T-cell (primary cell): ENCODE results near the gene ACVR1B. TPM values are rescaled to one million over a fixed set of nuclear protein-coding genes. Genes with fewer than 3 reads are reported as not detected.

Experiments used
- ATAC-seq, 4 experiments: fragments of 200-7000 bp in 3 of 4; fragments of 150-1000 bp in 1 of 4; cut with Tn5 transposase; replicated peaks in 1 of 4; 1 replicate in 3 of 4; 2 replicates in 1 of 4; pipeline ENCODE4 v1.10.0; 2021; ENCODE audit warnings: moderate library complexity in 3 of 4, mild to moderate bottlenecking in 2 of 4, moderate number of reproducible peaks in 1 of 4
- CTCF ChIA-PET, 2 donors: fragments of 300-600 bp; sonication (Branson Sonifier 250); formaldehyde crosslinking; loops; one replicate each; lab custom pipeline; 2022; ENCODE audit warnings: antibody characterized with exemption in 2 of 2; lab: Charles Lee
- POLR2A ChIA-PET, 2 donors: fragments of 300-600 bp; sonication (Branson Sonifier 250); formaldehyde crosslinking; loops; one replicate each; lab custom pipeline; 2022; ENCODE audit warnings: antibody characterized with exemption in 2 of 2; lab: Charles Lee
- DNase-seq, 35 experiments: peaks; one replicate each; pipeline versions ENCODE4 v3.0.0 to v3.0.0-alpha.2; 2013 to 2023
- H3K27ac ChIP-seq: one replicate; pipeline ENCODE4 v1.5.1; 2013; ENCODE audit warnings: low read length
- H3K27me3 ChIP-seq, 2 experiments: replicated peaks in 1 of 2; 1 replicate in 1 of 2; 2 replicates in 1 of 2; pipeline versions ENCODE4 v1.6.1 to v1.7.0; 2013; ENCODE audit warnings: low read length in 1 of 2, mixed read lengths in 1 of 2; ENCODE audit not compliant: control insufficient read depth in 2 of 2, insufficient read depth in 2 of 2; ENCODE audit errors: extremely low read depth in 1 of 2
- H3K36me3 ChIP-seq, 2 donors: 1 replicate in 1 of 2; 2 replicates in 1 of 2; pipeline versions ENCODE4 v1.6.1 to v1.7.0; 2013; ENCODE audit warnings: low read length in 1 of 2; ENCODE audit not compliant: control insufficient read depth in 2 of 2, insufficient read depth in 1 of 2; ENCODE audit errors: extremely low read depth in 1 of 2
- H3K4me1 ChIP-seq, 2 experiments: 1 replicate in 1 of 2; 2 replicates in 1 of 2; pipeline versions ENCODE4 v1.6.1 to v1.7.0; 2013; ENCODE audit warnings: low read length in 2 of 2, mixed read lengths in 1 of 2; ENCODE audit not compliant: insufficient read depth in 2 of 2, control insufficient read depth in 1 of 2; ENCODE audit errors: extremely low read depth in 1 of 2
- H3K4me3 ChIP-seq, 2 donors: 1 replicate in 1 of 2; 2 replicates in 1 of 2; pipeline versions ENCODE4 v1.5.1 to v1.7.0; 2013; ENCODE audit warnings: mild to moderate bottlenecking in 2 of 2, low read length in 1 of 2, moderate library complexity in 1 of 2; ENCODE audit not compliant: control insufficient read depth in 1 of 2; ENCODE audit errors: extremely low read depth in 1 of 2
- H3K9me3 ChIP-seq: 2 replicates; pipeline ENCODE4 v1.7.0; 2013
- H3K27ac Mint-ChIP-seq, 2 donors: one replicate each; pipeline ENCODE4 v1.8.0; 2020 to 2021; ENCODE audit warnings: mild to moderate bottlenecking in 2 of 2, mixed read lengths in 2 of 2
- H3K27me3 Mint-ChIP-seq, 2 donors: one replicate each; pipeline ENCODE4 v1.8.0; 2021 to 2022; ENCODE audit warnings: mixed read lengths in 2 of 2
- H3K36me3 Mint-ChIP-seq: one replicate; pipeline ENCODE4 v1.8.0; 2021; ENCODE audit warnings: mixed read lengths
- H3K4me1 Mint-ChIP-seq, 3 donors: one replicate each; pipeline ENCODE4 v1.8.0; 2020 to 2022; ENCODE audit warnings: mixed read lengths in 3 of 3, mild to moderate bottlenecking in 1 of 3
- H3K4me3 Mint-ChIP-seq, 3 donors: one replicate each; pipeline ENCODE4 v1.8.0; 2020 to 2022; ENCODE audit warnings: mild to moderate bottlenecking in 3 of 3, mixed read lengths in 3 of 3, moderate library complexity in 3 of 3
- H3K9me3 Mint-ChIP-seq, 3 donors: one replicate each; pipeline ENCODE4 v1.8.0; 2020 to 2022; ENCODE audit warnings: mixed read lengths in 3 of 3
- WGBS: methylation state at CpG from one replicate; pipeline ENCODE4 v1.1.5; 2013; ENCODE audit warnings: missing lambda C conversion rate; ENCODE audit not compliant: insufficient coverage; 5-methylcytosine and 5-hydroxymethylcytosine counted together
- total RNA-seq, 35 experiments: library from RNA in 6 of 35; stranded (reverse) in 6 of 35; fragments of 120-200 nt in 1 of 35; gene quantifications; one replicate each; pipeline versions ENCODE4 v1.2.1 to v1.2.4 and lab custom pipeline; 2013 to 2026

Gene ACVR1B
- total RNA-seq, 5 donors from 2014 or later (not counting 1 experiment from before 2014, with no cell fraction given) = 9.0 to 12.6 (median 11.8) TPM

GRCh38 chr12:51922762-51923505 lies 28.6 kb upstream of the ACVR1B start:
- H3K27ac ChIP-seq = no peak overlapping the region
- POLR2A ChIA-PET = no interaction called here

DNA sequence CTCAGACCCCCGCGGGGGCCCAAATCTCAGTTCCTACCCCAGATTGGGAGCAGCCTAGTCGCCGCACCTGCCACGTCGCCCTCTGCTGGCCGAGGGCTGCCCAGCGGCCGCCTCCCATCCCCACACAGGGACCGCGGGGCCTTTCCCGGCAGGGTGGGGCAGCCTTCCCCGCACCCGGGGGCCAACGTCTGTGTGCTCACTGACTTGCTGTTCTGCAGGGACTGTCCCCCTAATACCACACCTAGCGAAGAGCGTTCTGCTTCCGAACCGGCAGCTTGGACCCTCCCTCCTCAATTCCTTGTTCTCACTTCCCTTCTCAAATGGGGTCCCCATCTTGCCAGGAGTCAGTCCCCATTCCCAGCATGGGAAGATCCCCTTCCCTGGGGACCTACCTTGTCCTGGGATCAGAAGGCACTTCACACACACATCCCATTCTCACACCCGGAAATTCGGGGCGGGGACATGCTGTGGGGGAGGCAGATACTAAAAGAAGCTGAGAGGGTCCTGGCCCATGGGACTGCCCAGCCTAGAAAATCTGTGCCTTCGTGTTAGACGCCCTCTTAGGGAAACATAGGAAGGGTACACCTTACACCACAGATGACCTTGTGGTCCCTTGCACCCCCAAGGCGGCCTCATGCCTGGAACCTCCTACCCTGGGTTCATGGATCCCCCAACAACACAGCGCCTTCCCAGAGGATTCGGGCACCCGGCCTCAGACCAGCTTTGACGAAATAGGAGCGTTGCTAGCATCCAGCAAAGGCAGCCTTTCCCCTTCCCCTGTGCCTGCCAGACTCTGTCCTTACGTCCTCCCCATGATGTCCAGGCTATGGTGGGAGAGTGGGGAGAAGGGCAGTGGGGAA lies 27.8 kb upstream of the ACVR1B start:
- H3K27ac Mint-ChIP-seq = no peak overlapping the region
- Histone ChIP-seq H3K27ac (no peak overlapping the region), H3K27me3 (peaks cover 0 to 20% of the 10 kb centered on the region in 2 experiments), H3K4me3 (no peak overlapping the region), H3K36me3 (no peaks in the 10 kb centered on the region), H3K9me3 (no peaks in the 10 kb centered on the region), H3K4me1 (peaks cover 0 to 10% of the 10 kb centered on the region in 2 experiments)
- H3K27me3 Mint-ChIP-seq = no peaks in the 10 kb centered on the region
- H3K4me3 Mint-ChIP-seq = peak overlapping the region in 2 of 3 donors; percentile 9 to 37
- peaks cover 6 to 14% (median 8%) of the 10 kb centered on the region in 3 donors for H3K4me1 Mint-ChIP-seq
- DNase-seq (peak in 33 of 35 experiments; percentile 12 to 74 (median 38)), ATAC-seq (peak; percentile 69 to 92 (median 74))
- ChIA-PET POLR2A (no interaction called here), CTCF (interaction anchor here in 1 of 2 donors (0.5 to 1.0 kb wide), 4 partner anchors 51 to 61 kb away, joined by 3 to 5 read pairs (median 3); no protein-coding TSS in a partner anchor)
- 17% methylated on average over 19 of the region's 31 CpGs for WGBS
- no peaks in the 10 kb centered on the region for H3K36me3 Mint-ChIP-seq
- no peaks in the 10 kb centered on the region for H3K9me3 Mint-ChIP-seq

More at GRCh38 chr12:51922762-51923505, 28.6 kb upstream of the ACVR1B start:
- H3K27ac Mint-ChIP-seq = no peak overlapping the region
- H3K9me3 Mint-ChIP-seq = no peaks in the 10 kb centered on the region
- H3K4me1 ChIP-seq = peaks cover 0 to 10% of the 10 kb centered on the region in 2 experiments
- CTCF ChIA-PET = interaction anchor here (0.5 to 1.7 kb wide), 6 partner anchors 8 to 62 kb away, joined by 3 to 6 read pairs (median 5); no protein-coding TSS in a partner anchor
- H3K4me3 Mint-ChIP-seq = peak overlapping the region in 1 of 3 donors; percentile 37
- DNase-seq = peak in 1 of 35 experiments; percentile 18
- no peak for ATAC-seq
- H3K36me3 Mint-ChIP-seq = no peaks in the 10 kb centered on the region
- H3K36me3 ChIP-seq = no peaks in the 10 kb centered on the region
- no peaks in the 10 kb centered on the region for H3K27me3 Mint-ChIP-seq
- H3K27me3 ChIP-seq = peaks cover 0 to 17% of the 10 kb centered on the region in 2 experiments
- H3K4me1 Mint-ChIP-seq = peaks cover 6 to 14% (median 8%) of the 10 kb centered on the region in 3 donors
- WGBS = 75% methylated on average over 13 of the region's 16 CpGs
- no peak overlapping the region for H3K4me3 ChIP-seq
- no peaks in the 10 kb centered on the region for H3K9me3 ChIP-seq

- POLR2A ChIA-PET = no interaction called here
- no peak overlapping the region for H3K27ac ChIP-seq
Observed at GRCh38 chr12:51924551-51925319, 26.8 kb upstream of the ACVR1B start.

DNA sequence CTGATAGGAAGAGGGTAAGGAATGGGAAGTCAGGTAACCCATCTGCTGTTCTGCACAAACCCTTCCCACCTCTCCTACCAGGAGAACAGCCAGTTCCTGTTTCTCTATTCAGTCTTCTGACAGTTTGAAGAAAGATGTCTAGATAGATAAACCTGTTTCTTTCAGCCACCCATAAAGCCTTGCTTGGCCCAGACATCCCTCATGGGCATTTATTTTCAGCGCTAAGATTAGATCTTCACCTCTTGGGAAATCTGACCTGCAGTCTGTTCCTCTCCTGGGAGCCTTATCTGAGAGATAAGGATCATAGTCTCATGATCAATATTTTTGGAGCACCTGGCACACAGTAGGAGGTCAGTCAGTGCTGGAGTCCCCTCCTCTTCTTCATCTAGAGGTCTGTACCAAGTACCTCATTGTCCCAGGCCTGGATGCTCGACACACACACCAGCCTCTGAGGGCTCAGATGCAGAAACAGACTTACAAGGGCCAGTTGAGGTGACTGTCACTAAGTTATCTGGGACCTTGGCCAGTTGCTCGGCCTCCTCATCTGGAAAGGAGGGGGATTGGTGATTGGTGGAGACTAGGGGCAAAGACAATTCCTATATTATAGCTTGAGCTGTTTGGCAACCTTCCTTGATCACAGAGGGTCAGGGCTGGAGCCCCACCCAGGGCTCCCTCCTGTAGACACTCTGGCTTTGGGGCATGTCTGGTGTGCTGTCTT lies 26.0 kb upstream of the ACVR1B start:
- ChIA-PET POLR2A (no interaction called here), CTCF (interaction anchor here in 1 of 2 donors (0.6 to 1.1 kb wide), 2 partner anchors 39 to 198 kb away, joined by 3 to 4 read pairs; no protein-coding TSS in a partner anchor)
- no peak overlapping the region for H3K27ac ChIP-seq
- no peaks in the 10 kb centered on the region for H3K9me3 Mint-ChIP-seq
- WGBS = 71% methylated on average over 1 of the region's 3 CpGs
- DNase-seq (no peak), ATAC-seq (no peak)
- H3K4me1 Mint-ChIP-seq = peaks cover 6 to 14% (median 8%) of the 10 kb centered on the region in 3 donors
- peaks cover 0 to 10% of the 10 kb centered on the region in 2 experiments for H3K4me1 ChIP-seq
- H3K36me3 Mint-ChIP-seq = no peaks in the 10 kb centered on the region
- no peaks in the 10 kb centered on the region for H3K9me3 ChIP-seq
- H3K4me3 ChIP-seq = no peak overlapping the region
- H3K4me3 Mint-ChIP-seq = no peak overlapping the region
- peaks cover 0 to 23% of the 10 kb centered on the region in 2 experiments for H3K27me3 ChIP-seq
- no peaks in the 10 kb centered on the region for H3K27me3 Mint-ChIP-seq
- H3K36me3 ChIP-seq = no peaks in the 10 kb centered on the region
- no peak overlapping the region for H3K27ac Mint-ChIP-seq

More at GRCh38 chr12:51924551-51925319, 26.8 kb upstream of the ACVR1B start:
- no peaks in the 10 kb centered on the region for H3K9me3 ChIP-seq
- CTCF ChIA-PET = interaction anchor here in 1 of 2 donors (0.6 kb wide), 1 partner anchor 199 kb away, joined by 4 read pairs; no protein-coding TSS in a partner anchor
- no peaks in the 10 kb centered on the region for H3K36me3 Mint-ChIP-seq
- no peaks in the 10 kb centered on the region for H3K9me3 Mint-ChIP-seq
- H3K27me3 Mint-ChIP-seq = no peaks in the 10 kb centered on the region
- H3K4me3 ChIP-seq = no peak overlapping the region
- no peaks in the 10 kb centered on the region for H3K36me3 ChIP-seq
- 74% methylated on average over 3 of the region's 5 CpGs for WGBS
- DNase-seq (no peak), ATAC-seq (no peak)
- H3K27me3 ChIP-seq = peaks cover 0 to 21% of the 10 kb centered on the region in 2 experiments
- H3K4me1 ChIP-seq = peaks cover 0 to 10% of the 10 kb centered on the region in 2 experiments
- no peak overlapping the region for H3K27ac Mint-ChIP-seq
- H3K4me1 Mint-ChIP-seq = peaks cover 6 to 14% (median 8%) of the 10 kb centered on the region in 3 donors
- no peak overlapping the region for H3K4me3 Mint-ChIP-seq

DNA sequence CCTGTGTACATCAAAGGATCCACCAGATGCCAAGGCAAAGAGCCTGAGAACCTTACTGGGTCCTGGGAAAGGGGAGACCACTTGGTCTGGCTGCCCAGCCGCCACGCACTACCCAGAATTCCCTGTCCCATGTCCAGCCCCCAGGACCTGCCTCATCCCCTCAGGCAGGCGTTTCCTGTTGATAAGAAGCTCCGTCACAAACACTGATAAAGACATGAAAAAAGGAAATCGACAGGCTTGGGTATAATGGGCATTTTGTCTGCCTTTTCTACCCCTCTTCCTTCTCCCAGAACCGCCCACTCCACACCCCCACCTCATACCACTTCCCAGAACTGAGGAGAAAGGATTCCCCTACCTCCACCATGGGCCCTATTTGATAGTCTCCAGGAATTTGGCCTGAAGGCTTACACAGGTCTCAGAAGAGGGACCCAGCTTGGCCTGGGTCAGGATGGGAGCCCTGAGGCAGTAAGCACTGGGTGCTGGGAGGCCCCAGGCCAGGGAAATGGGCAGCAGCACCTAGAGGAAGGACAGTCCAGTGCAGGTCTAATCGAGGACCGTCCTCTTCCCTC lies 25.4 kb upstream of the ACVR1B start:
- Mint-ChIP-seq H3K4me3 (no peak overlapping the region), H3K4me1 (peaks cover 6 to 14% (median 8%) of the 10 kb centered on the region in 3 donors), H3K9me3 (no peaks in the 10 kb centered on the region), H3K36me3 (no peaks in the 10 kb centered on the region), H3K27me3 (no peaks in the 10 kb centered on the region), H3K27ac (no peak overlapping the region)
- no peaks in the 10 kb centered on the region for H3K36me3 ChIP-seq
- peaks cover 0 to 23% of the 10 kb centered on the region in 2 experiments for H3K27me3 ChIP-seq
- peaks cover 0 to 10% of the 10 kb centered on the region in 2 experiments for H3K4me1 ChIP-seq
- DNase-seq = no peak
- H3K9me3 ChIP-seq = no peaks in the 10 kb centered on the region
- ChIA-PET CTCF (interaction anchor here (1.1 kb wide), 2 partner anchors 40 to 52 kb away, joined by 3 to 6 read pairs; no protein-coding TSS in a partner anchor), POLR2A (no interaction called here)
- H3K27ac ChIP-seq = no peak overlapping the region
- ATAC-seq = no peak
- H3K4me3 ChIP-seq = no peak overlapping the region
- 94% methylated on average over 2 of the region's 8 CpGs for WGBS
